Panc1 (cell line): Measurements from ENCODE around the gene HOXA13.

Source experiments
- POLR2AphosphoS5 ChIP-seq: IDR thresholded peaks from 2 replicates; pipeline ENCODE4 v1.6.1; 2012; ENCODE audit warnings: mild to moderate bottlenecking, low read depth, low read length, moderate library complexity
- TCF7L2 ChIP-seq: IDR thresholded peaks from 2 replicates; pipeline ENCODE4 v1.6.1; 2011; ENCODE audit warnings: mild to moderate bottlenecking, low read depth, low read length, inconsistent platforms
- TF ChIP-seq, protein P1 (sequence below): fragments of 450-650 bp; IDR thresholded peaks from 2 replicates; pipeline ENCODE4 v1.5.1; 2017; ENCODE audit warnings: mild to moderate bottlenecking

GRCh38 chr7:27168265-27168947 lies 31.5 kb downstream of the HOXA13 start:
- TF ChIP-seq, protein P1, sequence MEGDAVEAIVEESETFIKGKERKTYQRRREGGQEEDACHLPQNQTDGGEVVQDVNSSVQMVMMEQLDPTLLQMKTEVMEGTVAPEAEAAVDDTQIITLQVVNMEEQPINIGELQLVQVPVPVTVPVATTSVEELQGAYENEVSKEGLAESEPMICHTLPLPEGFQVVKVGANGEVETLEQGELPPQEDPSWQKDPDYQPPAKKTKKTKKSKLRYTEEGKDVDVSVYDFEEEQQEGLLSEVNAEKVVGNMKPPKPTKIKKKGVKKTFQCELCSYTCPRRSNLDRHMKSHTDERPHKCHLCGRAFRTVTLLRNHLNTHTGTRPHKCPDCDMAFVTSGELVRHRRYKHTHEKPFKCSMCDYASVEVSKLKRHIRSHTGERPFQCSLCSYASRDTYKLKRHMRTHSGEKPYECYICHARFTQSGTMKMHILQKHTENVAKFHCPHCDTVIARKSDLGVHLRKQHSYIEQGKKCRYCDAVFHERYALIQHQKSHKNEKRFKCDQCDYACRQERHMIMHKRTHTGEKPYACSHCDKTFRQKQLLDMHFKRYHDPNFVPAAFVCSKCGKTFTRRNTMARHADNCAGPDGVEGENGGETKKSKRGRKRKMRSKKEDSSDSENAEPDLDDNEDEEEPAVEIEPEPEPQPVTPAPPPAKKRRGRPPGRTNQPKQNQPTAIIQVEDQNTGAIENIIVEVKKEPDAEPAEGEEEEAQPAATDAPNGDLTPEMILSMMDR = no peak
- no peak for TF ChIP-seq POLR2AphosphoS5
- TF ChIP-seq TCF7L2 = no peak
